ENCODE results near the gene SERGEF. TPM values are rescaled to one million over a fixed set of nuclear protein-coding genes. Genes with fewer than 3 reads are reported as not detected.
A peak's percentile ranks its signal among the peaks of the same experiment; 100 is the strongest.

Gene SERGEF
- total RNA-seq, 3 donors from 2014 or later, result 23.6 to 45.0 (median 23.8) TPM

DNA sequence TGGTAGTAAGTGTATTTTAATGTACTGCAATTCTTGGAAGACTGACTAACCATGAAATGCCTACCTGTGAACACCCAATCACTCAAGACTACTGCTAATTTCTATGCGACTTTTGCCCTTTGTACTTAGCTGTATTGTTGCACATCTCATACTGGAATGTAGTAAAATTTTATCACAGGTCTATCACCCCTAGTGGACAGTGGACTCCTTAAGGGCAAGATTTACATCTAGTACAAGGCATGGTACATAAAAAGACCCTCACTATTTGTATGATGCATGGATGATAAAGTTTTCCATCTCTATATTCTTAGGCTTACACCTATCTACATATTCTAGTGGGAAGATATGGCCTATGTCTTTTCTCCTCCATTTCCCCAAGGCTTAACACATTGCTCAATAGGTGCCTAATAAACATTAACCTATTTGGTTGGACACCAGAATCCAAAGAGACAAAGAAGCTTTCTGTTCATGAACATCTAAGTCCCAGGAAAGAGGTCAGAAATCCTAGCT, 26.1 kb downstream of the SERGEF start:
- TF ChIP-seq, protein P1, sequence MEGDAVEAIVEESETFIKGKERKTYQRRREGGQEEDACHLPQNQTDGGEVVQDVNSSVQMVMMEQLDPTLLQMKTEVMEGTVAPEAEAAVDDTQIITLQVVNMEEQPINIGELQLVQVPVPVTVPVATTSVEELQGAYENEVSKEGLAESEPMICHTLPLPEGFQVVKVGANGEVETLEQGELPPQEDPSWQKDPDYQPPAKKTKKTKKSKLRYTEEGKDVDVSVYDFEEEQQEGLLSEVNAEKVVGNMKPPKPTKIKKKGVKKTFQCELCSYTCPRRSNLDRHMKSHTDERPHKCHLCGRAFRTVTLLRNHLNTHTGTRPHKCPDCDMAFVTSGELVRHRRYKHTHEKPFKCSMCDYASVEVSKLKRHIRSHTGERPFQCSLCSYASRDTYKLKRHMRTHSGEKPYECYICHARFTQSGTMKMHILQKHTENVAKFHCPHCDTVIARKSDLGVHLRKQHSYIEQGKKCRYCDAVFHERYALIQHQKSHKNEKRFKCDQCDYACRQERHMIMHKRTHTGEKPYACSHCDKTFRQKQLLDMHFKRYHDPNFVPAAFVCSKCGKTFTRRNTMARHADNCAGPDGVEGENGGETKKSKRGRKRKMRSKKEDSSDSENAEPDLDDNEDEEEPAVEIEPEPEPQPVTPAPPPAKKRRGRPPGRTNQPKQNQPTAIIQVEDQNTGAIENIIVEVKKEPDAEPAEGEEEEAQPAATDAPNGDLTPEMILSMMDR (IDR thresholded peaks at IDR 0.05), result no peak
- Histone ChIP-seq H3K36me3 (ENCODE audit: low read depth) (no peaks in the 10 kb centered on the region), H3K9me3 (no peaks in the 10 kb centered on the region)

DNA sequence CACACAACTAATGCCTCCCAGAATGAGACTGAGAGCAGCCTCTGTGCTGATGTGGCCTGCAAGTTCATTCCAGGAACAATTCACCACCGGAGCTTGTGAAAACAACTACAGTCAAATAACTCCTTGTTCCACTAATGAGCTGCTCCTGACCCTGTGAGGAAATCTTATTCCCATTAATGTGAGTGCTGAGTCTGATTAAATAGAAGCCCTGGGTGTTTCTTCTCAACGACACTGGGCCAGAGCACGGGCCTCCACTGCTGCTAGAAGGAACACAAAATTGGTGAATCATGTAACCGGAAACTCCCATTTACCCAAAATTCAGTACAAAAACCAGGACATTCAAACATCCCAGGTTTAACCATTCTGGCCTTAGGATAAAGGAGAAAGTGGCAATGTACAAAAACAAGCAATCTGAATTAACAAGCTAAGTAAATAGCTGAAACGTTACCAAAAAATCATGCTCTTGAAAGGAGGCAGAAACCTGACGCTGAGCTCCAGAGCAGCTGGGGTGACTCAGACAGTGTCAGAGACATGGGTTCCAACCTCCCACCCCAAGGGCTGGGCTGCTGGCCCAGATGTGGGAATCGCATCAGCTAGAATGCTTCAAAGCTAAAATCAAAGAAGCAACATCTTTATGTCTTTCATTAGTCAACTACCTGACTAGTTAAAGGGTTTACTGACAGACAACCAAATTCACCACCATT, 26.7 kb downstream of the SERGEF start:
- Histone ChIP-seq H3K9me3 (no peaks in the 10 kb centered on the region), H3K4me1 (ENCODE audit: low read depth) (peaks cover 5% of the 10 kb centered on the region), H3K36me3 (ENCODE audit: low read depth) (no peaks in the 10 kb centered on the region), H3K4me3 (no peak overlapping the region)
- ATAC-seq, result peak; percentile 51
- no peak for DNase-seq
- intact Hi-C loops (cut with DNase I, micrococcal nuclease), result loop anchor here in 1 of 2 donors (10.0 kb wide), 1 partner anchor 221 kb away; no protein-coding TSS in a partner anchor
- TF ChIP-seq, protein P1 (IDR thresholded peaks at IDR 0.05), result no peak

More for the DNA sequence above, 26.1 kb downstream of the SERGEF start:
- peak; percentile 95 for ATAC-seq
- Histone ChIP-seq H3K4me1 (ENCODE audit: low read depth) (peaks cover 5% of the 10 kb centered on the region), H3K4me3 (no peak overlapping the region)
- intact Hi-C loops (cut with DNase I, micrococcal nuclease), result loop anchor here in 1 of 2 donors (10.0 kb wide), 1 partner anchor 222 kb away; no protein-coding TSS in a partner anchor
- no peak for DNase-seq

DNA sequence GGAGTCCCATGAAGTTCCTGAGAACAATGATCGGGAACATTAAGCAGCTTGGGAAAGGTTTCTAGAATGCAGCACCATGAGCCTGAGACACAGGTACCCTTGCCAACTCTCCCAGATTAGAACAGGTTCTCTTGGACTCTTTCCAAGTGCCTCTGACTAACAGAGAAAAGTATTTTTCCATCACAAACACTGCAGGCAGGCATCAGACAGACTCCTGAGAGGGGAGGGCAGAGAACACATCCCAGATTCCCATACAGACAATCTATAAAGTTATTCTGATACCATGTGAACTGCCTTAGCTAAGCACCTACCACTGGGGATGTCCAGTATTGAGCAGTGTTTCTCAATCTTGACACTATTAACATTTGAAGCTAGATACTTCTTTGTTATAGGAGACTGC, 27.3 kb downstream of the SERGEF start:
- intact Hi-C loops (cut with DNase I, micrococcal nuclease), result loop anchor here in 1 of 2 donors (10.0 kb wide), 1 partner anchor 221 kb away; no protein-coding TSS in a partner anchor
- ATAC-seq (no peak), DNase-seq (no peak)
- TF ChIP-seq, protein P1 (IDR thresholded peaks at IDR 0.05), result no peak
- Histone ChIP-seq H3K4me3 (no peak overlapping the region), H3K36me3 (ENCODE audit: low read depth) (no peaks in the 10 kb centered on the region), H3K4me1 (ENCODE audit: low read depth) (peaks cover 5% of the 10 kb centered on the region), H3K9me3 (no peaks in the 10 kb centered on the region)

DNA sequence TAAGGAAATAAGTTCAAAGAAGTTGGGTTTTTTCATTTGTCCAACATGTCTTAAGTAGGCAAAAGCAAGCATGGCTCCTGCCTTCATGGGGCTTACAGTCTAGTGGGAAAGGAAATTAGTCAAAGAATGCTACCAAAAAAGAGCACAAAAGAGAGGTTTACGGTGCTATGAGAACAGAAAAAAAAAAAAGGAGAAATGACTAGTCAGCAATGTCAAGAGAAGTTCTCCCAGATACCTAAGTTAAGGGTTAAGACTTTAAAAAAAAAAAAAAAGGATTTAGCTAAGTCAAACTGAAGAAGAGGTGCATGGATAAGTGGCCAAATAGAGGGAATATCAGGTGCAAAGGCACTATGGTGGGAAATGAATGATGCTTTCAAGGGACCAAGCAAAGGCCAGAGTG, 29.3 kb downstream of the SERGEF start:
- Histone ChIP-seq H3K36me3 (ENCODE audit: low read depth) (no peaks in the 10 kb centered on the region), H3K4me1 (ENCODE audit: low read depth) (peaks cover 5% of the 10 kb centered on the region), H3K4me3 (no peak overlapping the region), H3K9me3 (no peaks in the 10 kb centered on the region)
- DNase-seq, result no peak
- ATAC-seq, result no peak
- TF ChIP-seq, protein P1 (IDR thresholded peaks at IDR 0.05), result no peak
- intact Hi-C loops (cut with DNase I, micrococcal nuclease), result loop anchor here in 1 of 2 donors (10.0 kb wide), 1 partner anchor 219 kb away; no protein-coding TSS in a partner anchor

DNA sequence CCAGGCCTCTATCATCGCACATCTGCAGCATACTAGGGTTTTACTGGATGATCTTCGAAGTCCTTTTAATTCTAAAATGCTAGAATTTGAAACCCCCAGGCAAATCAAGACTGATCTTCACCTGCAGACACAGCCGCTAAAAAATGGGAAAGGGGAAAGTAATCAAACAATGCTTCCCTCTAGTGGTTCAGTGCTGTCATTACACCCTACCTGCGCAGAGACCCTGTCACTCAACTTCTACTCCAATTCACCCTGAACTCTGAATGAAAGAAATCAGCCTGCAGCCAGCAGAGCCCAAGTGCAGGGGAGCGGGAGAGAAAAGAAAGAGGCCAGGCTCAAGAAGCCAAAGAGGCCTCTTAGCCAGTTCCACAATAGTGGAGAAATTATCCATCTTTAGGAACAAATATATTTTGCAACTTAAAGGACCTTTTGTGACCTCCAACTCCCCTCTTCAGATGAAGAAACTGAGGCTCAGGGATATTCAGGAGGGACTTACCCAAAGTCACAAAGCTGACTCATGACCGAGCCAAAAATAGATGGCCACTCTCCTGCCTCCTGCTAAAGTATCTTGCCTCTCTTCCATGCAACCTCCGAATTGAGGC, 33.0 kb downstream of the SERGEF start:
- H3K4me3 ChIP-seq, result no peak overlapping the region
- ATAC-seq, result peak; percentile 77
- TF ChIP-seq, protein P1 (IDR thresholded peaks at IDR 0.05), result peak; percentile 91
- H3K4me1 ChIP-seq (ENCODE audit: low read depth), result no peaks in the 10 kb centered on the region
- DNase-seq, result peak in 1 of 3 donors; percentile 39
- H3K9me3 ChIP-seq, result no peaks in the 10 kb centered on the region
- H3K36me3 ChIP-seq (ENCODE audit: low read depth), result no peaks in the 10 kb centered on the region
- intact Hi-C loops (cut with DNase I, micrococcal nuclease), result loop anchor here (2.0 to 10.0 kb wide), 3 partner anchors 215 to 251 kb away; partner anchors contain the start of gene KCNC1 (in 1 of the 2)
